SU-DHL-6 (cell line): ENCODE measurements around the gene THG1L.

ENCODE experiments used
- H2AFZ ChIP-seq: fragments of 200-600 bp; sonication (generic); 2 replicates; pipeline ENCODE4 v1.6.1; 2014; ENCODE audit warnings: low read depth, mild to moderate bottlenecking, moderate library complexity, mixed read lengths, antibody characterized with exemption, low read length; ENCODE audit not compliant: severe bottlenecking
- H3F3A ChIP-seq: fragments of 200-600 bp; shearing (Covaris generic); 2 replicates; pipeline ENCODE4 v1.6.0; 2016; ENCODE audit warnings: antibody characterized with exemption, mild to moderate bottlenecking; ENCODE audit not compliant: insufficient read depth
- H3K27ac ChIP-seq: fragments of 200-600 bp; sonication (generic); 2 replicates; pipeline ENCODE4 v1.5.1; 2016; ENCODE audit warnings: low read depth, mild to moderate bottlenecking, low read length, moderate library complexity, mixed read lengths
- H3K27me3 ChIP-seq: fragments of 200-600 bp; sonication (generic), shearing (Covaris generic); 2 replicates; pipeline ENCODE4 v1.6.0; 2014; ENCODE audit warnings: mild to moderate bottlenecking, low read length
- H3K36me3 ChIP-seq: fragments of 200-600 bp; sonication (generic); 2 replicates; pipeline ENCODE4 v1.6.1; 2014; ENCODE audit warnings: mild to moderate bottlenecking, low read length, mixed read lengths
- H3K4me2 ChIP-seq: fragments of 300-600, 200-600 bp; shearing (Covaris generic), sonication (generic); 2 replicates; pipeline ENCODE4 v1.6.0; 2014; ENCODE audit warnings: low read length, low read depth, mild to moderate bottlenecking; ENCODE audit not compliant: poor library complexity, severe bottlenecking
- H3K4me3 ChIP-seq: fragments of 200-600 bp; sonication (generic); 2 replicates; pipeline ENCODE4 v1.5.1; 2014; ENCODE audit warnings: antibody characterized with exemption, low read length, mild to moderate bottlenecking, mixed read lengths; ENCODE audit not compliant: insufficient read depth, poor library complexity, severe bottlenecking
- H3K79me2 ChIP-seq: fragments of 200-600 bp; sonication (generic); 2 replicates; pipeline ENCODE4 v1.6.1; 2014; ENCODE audit warnings: mild to moderate bottlenecking, low read length, moderate library complexity; ENCODE audit not compliant: insufficient read depth
- H3K9ac ChIP-seq: fragments of 200-600 bp; sonication (generic); 2 replicates; pipeline ENCODE4 v1.7.0; 2014; ENCODE audit warnings: mild to moderate bottlenecking, low read length
- H3K9me2 ChIP-seq: fragments of 200-600 bp; sonication (generic); replicated peaks from 2 replicates; pipeline ENCODE4 v1.6.1; 2014; ENCODE audit warnings: low read length; ENCODE audit not compliant: insufficient read depth
- H3K9me3 ChIP-seq: fragments of 200-600 bp; sonication (generic); 2 replicates; pipeline ENCODE4 v1.6.1; 2014; ENCODE audit warnings: low read length, mixed read lengths; ENCODE audit not compliant: insufficient read depth
- H4K20me1 ChIP-seq: fragments of 200-600 bp; sonication (generic); 2 replicates; pipeline ENCODE4 v1.6.1; 2014; ENCODE audit warnings: low read depth, mild to moderate bottlenecking, antibody characterized with exemption, low read length, moderate library complexity, mixed read lengths
- EZH2phosphoT487 ChIP-seq: fragments of 200-600 bp; sonication (generic), shearing (Covaris generic); conservative IDR thresholded peaks from 2 replicates; pipeline ENCODE4 v1.6.1; 2018; ENCODE audit warnings: mild to moderate bottlenecking, antibody characterized with exemption, low read length, moderate library complexity, mixed read lengths
- TF ChIP-seq, protein P1 (sequence below): fragments of 200-600 bp; sonication (generic); IDR thresholded peaks from one replicate; pipeline ENCODE4 v1.5.1; 2017; ENCODE audit warnings: antibody characterized with exemption, mild to moderate bottlenecking, low read length, moderate library complexity; ENCODE audit not compliant: insufficient read depth, poor library complexity, severe bottlenecking

THG1L gene

DNA sequence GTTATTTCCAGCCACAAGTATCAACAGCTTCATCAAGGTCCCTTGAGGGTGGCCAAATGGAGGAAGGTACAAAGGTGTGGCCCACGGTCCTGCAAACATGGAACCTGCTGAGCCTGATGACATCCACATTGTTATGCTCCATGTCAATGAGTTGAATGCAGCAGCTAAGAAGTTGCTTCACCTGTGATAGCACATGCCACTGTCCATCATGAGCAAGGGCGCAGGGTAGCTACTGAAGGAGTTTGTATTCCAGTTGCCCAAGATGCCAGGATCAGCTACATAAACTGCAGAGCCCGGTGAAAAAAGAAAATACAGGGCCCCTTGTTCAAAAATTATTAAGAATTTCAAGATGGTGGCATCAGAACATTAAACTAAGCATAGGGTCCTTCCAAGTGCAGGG is 36.5 kb downstream of the THG1L start:
- no peak overlapping the region for H2AFZ ChIP-seq
- no peak overlapping the region for H3K4me2 ChIP-seq
- H3K9me2 ChIP-seq: no peaks in the 10 kb centered on the region
- no peaks in the 10 kb centered on the region for H3K9me3 ChIP-seq
- TF ChIP-seq EZH2phosphoT487: no peak
- TF ChIP-seq, protein P1, sequence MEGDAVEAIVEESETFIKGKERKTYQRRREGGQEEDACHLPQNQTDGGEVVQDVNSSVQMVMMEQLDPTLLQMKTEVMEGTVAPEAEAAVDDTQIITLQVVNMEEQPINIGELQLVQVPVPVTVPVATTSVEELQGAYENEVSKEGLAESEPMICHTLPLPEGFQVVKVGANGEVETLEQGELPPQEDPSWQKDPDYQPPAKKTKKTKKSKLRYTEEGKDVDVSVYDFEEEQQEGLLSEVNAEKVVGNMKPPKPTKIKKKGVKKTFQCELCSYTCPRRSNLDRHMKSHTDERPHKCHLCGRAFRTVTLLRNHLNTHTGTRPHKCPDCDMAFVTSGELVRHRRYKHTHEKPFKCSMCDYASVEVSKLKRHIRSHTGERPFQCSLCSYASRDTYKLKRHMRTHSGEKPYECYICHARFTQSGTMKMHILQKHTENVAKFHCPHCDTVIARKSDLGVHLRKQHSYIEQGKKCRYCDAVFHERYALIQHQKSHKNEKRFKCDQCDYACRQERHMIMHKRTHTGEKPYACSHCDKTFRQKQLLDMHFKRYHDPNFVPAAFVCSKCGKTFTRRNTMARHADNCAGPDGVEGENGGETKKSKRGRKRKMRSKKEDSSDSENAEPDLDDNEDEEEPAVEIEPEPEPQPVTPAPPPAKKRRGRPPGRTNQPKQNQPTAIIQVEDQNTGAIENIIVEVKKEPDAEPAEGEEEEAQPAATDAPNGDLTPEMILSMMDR: no peak
- H4K20me1 ChIP-seq: no peaks in the 10 kb centered on the region
- H3K79me2 ChIP-seq: no peaks in the 10 kb centered on the region
- H3K4me3 ChIP-seq: no peak overlapping the region
- no peak overlapping the region for H3K9ac ChIP-seq
- no peaks in the 10 kb centered on the region for H3K27me3 ChIP-seq
- H3K36me3 ChIP-seq: no peaks in the 10 kb centered on the region
- H3K27ac ChIP-seq: no peak overlapping the region
- no peaks in the 10 kb centered on the region for H3F3A ChIP-seq

DNA sequence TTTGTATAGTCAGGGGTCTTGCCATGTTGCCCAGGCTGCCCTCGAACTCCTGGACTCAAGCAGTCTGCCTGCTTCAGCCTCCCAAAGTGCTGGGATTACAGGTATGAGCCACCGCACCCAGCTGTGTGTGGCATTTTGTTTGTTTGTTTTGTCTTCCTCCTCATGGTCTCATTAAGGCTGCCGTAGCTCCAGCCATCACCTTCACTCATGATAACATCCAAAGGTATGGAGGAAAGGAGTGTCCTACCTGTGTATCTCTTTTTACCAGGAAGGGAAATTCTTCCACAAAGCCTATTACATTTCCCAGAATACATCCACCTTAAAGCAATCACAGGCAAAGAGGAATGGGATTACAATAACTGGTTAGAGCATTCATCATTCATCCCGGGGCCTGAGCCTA is 39.4 kb downstream of the THG1L start:
- Histone ChIP-seq H2AFZ (no peak overlapping the region), H3K36me3 (no peaks in the 10 kb centered on the region), H3K4me2 (no peak overlapping the region), H3F3A (no peaks in the 10 kb centered on the region), H3K79me2 (no peaks in the 10 kb centered on the region), H3K9me3 (no peaks in the 10 kb centered on the region), H3K27me3 (no peaks in the 10 kb centered on the region), H3K4me3 (no peak overlapping the region), H3K9ac (no peak overlapping the region), H3K27ac (no peak overlapping the region), H3K9me2 (no peaks in the 10 kb centered on the region), H4K20me1 (no peaks in the 10 kb centered on the region)
- no peak for TF ChIP-seq EZH2phosphoT487
- TF ChIP-seq, protein P1: no peak

DNA sequence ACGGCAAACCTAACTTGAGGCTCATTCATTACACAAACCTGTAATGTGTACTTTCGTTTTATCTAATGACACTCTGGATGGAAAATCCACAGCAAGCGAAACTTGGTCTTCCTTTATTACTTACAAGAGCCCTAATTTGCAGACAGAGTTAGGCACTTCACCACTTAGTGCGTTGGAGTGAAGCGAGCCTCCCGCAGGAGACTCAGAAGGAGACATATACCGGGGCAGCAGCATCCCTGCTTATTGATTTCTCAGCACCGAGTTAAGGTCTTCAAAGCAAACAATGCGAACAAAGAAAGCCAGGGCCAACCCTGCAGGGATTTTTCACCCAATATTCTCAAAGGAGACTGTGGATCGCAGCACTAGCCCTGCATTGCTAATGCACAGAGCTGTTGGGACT is 40.9 kb downstream of the THG1L start:
- no peaks in the 10 kb centered on the region for H3K9me2 ChIP-seq
- H2AFZ ChIP-seq: no peak overlapping the region
- TF ChIP-seq EZH2phosphoT487: no peak
- TF ChIP-seq, protein P1: no peak
- no peaks in the 10 kb centered on the region for H3K79me2 ChIP-seq
- H4K20me1 ChIP-seq: no peaks in the 10 kb centered on the region
- no peak overlapping the region for H3K27ac ChIP-seq
- no peaks in the 10 kb centered on the region for H3K9me3 ChIP-seq
- H3K9ac ChIP-seq: no peak overlapping the region
- no peak overlapping the region for H3K4me3 ChIP-seq
- no peaks in the 10 kb centered on the region for H3F3A ChIP-seq
- no peaks in the 10 kb centered on the region for H3K36me3 ChIP-seq
- H3K4me2 ChIP-seq: no peak overlapping the region
- no peaks in the 10 kb centered on the region for H3K27me3 ChIP-seq
